ENCODE measurements around the gene RHEBL1.

DNA sequence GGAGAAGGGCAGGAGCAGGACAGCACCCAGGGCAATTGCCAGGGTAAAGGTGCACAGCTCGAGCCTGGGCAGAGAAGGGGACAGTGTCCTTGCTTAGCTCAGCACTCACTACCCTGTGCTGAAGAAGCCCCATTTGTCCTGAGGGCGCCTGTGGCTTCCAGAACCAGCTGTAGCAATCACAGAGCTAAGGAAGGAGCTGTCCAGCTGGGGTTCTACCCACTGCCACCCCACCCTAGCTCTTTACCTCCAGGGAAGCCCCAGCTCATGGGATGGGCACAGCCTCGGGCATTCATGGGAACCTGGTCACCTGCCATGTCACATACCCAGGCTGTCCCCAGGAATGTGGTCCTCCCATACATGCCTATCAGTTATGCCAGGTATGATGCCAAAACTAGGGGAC lies 35.0 kb upstream of the RHEBL1 start:
- TF ChIP-seq, protein P1, sequence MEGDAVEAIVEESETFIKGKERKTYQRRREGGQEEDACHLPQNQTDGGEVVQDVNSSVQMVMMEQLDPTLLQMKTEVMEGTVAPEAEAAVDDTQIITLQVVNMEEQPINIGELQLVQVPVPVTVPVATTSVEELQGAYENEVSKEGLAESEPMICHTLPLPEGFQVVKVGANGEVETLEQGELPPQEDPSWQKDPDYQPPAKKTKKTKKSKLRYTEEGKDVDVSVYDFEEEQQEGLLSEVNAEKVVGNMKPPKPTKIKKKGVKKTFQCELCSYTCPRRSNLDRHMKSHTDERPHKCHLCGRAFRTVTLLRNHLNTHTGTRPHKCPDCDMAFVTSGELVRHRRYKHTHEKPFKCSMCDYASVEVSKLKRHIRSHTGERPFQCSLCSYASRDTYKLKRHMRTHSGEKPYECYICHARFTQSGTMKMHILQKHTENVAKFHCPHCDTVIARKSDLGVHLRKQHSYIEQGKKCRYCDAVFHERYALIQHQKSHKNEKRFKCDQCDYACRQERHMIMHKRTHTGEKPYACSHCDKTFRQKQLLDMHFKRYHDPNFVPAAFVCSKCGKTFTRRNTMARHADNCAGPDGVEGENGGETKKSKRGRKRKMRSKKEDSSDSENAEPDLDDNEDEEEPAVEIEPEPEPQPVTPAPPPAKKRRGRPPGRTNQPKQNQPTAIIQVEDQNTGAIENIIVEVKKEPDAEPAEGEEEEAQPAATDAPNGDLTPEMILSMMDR (optimal IDR thresholded peaks at IDR 0.05 in 1 of 3, IDR thresholded peaks at IDR 0.05 in 1 of 3, conservative IDR thresholded peaks at IDR 0.05 in 1 of 3; ENCODE audit: extremely low read depth in 1 of 3, insufficient read depth in 2 of 3, low read length in 3 of 3) = no peak
- no peak for TF ChIP-seq EZH2 (IDR thresholded peaks at IDR 0.05; ENCODE audit: low read length)

Data from keratinocyte (primary cell).